Measurements from ENCODE around the gene CA4. TPM values are rescaled to one million over a fixed set of nuclear protein-coding genes. Genes with fewer than 3 reads are reported as not detected.

The CA4 gene
- polyA plus RNA-seq, 1 experiment, result not detected

- TF ChIP-seq, protein P1, sequence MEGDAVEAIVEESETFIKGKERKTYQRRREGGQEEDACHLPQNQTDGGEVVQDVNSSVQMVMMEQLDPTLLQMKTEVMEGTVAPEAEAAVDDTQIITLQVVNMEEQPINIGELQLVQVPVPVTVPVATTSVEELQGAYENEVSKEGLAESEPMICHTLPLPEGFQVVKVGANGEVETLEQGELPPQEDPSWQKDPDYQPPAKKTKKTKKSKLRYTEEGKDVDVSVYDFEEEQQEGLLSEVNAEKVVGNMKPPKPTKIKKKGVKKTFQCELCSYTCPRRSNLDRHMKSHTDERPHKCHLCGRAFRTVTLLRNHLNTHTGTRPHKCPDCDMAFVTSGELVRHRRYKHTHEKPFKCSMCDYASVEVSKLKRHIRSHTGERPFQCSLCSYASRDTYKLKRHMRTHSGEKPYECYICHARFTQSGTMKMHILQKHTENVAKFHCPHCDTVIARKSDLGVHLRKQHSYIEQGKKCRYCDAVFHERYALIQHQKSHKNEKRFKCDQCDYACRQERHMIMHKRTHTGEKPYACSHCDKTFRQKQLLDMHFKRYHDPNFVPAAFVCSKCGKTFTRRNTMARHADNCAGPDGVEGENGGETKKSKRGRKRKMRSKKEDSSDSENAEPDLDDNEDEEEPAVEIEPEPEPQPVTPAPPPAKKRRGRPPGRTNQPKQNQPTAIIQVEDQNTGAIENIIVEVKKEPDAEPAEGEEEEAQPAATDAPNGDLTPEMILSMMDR (IDR thresholded peaks at IDR 0.05; ENCODE audit: low read depth, low read length), result no peak
- POLR2A ChIA-PET, result no interaction called here
- CTCF ChIA-PET, result no interaction called here
- Histone ChIP-seq H3K9me3 (ENCODE audit: control insufficient read depth, insufficient read depth, low read length) (no peaks in the 10 kb centered on the region; the same call in 1 of the 2 replicates), H3K27me3 (ENCODE audit: control insufficient read depth, insufficient read depth, low read length) (peaks cover 60% of the 10 kb centered on the region), H3K27ac (ENCODE audit: low read depth, low read length) (no peak overlapping the region), H3K4me3 (ENCODE audit: low read depth, low read length) (no peak overlapping the region)
- DNase-seq (ENCODE audit: low read depth, low spot score), result no peak
Observed at GRCh38 chr17:60154616-60155426, 5.0 kb downstream of the CA4 start.

DNA sequence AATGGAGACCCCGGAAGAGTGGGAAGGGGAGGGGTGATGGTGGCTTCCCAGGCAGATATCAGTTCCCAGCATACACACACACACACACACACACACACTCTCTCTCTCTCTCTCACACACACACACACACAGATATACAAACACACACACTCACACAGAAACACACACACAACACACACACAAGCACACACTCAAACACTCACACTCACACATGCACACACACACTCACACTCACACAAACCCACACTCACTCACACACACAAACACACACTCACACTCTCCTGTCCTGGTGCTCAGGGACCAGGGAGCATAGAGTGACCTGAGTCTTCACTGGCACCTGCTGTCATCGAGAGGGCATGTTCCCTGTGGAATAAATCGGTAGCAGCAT lies 5.6 kb downstream of the CA4 start:
- CTCF ChIA-PET, result no interaction called here
- TF ChIP-seq, protein P1 (IDR thresholded peaks at IDR 0.05; ENCODE audit: low read depth, low read length), result no peak
- POLR2A ChIA-PET, result no interaction called here
- H3K4me3 ChIP-seq (ENCODE audit: low read depth, low read length), result no peak overlapping the region
- no peak overlapping the region for H3K27ac ChIP-seq (ENCODE audit: low read depth, low read length)
- peaks cover 54% of the 10 kb centered on the region for H3K27me3 ChIP-seq (ENCODE audit: control insufficient read depth, insufficient read depth, low read length)
- no peaks in the 10 kb centered on the region; the same call in 1 of the 2 replicates for H3K9me3 ChIP-seq (ENCODE audit: control insufficient read depth, insufficient read depth, low read length)
- no peak for DNase-seq (ENCODE audit: low read depth, low spot score)

- H3K27me3 ChIP-seq (ENCODE audit: control insufficient read depth, insufficient read depth, low read length), result peaks cover 51% of the 10 kb centered on the region
- TF ChIP-seq, protein P1 (IDR thresholded peaks at IDR 0.05; ENCODE audit: low read depth, low read length), result no peak
- H3K4me3 ChIP-seq (ENCODE audit: low read depth, low read length), result no peak overlapping the region
- no peak overlapping the region for H3K27ac ChIP-seq (ENCODE audit: low read depth, low read length)
- ChIA-PET CTCF (no interaction called here), POLR2A (no interaction called here)
- H3K9me3 ChIP-seq (ENCODE audit: control insufficient read depth, insufficient read depth, low read length), result no peaks in the 10 kb centered on the region; the same call in 1 of the 2 replicates
- DNase-seq (ENCODE audit: low read depth, low spot score), result no peak
Observed at GRCh38 chr17:60155815-60156214, 6.0 kb downstream of the CA4 start.

DNA sequence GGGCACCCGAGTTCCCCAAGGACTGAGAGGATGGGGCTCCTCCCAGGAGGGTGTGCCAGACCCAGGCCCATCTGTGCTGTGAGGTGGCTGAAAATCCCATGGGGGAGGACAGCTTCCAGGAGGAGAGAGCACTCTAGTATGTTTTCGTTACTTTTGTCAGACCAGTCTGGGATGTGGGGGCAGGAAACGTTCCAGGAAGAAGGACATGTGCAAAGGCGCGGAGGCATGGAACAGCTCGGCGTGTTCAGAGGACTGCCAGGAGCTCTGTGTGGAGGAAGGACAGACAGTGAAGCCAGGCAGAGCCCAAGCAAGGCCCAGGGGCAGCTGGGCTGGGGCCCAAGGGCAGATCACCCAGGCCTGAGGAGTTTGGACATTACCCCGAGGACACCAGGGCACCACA lies 7.0 kb downstream of the CA4 start:
- POLR2A ChIA-PET, result no interaction called here
- H3K9me3 ChIP-seq (ENCODE audit: control insufficient read depth, insufficient read depth, low read length), result no peaks in the 10 kb centered on the region; the same call in 1 of the 2 replicates
- CTCF ChIA-PET, result no interaction called here
- peaks cover 41% of the 10 kb centered on the region for H3K27me3 ChIP-seq (ENCODE audit: control insufficient read depth, insufficient read depth, low read length)
- DNase-seq (ENCODE audit: low read depth, low spot score), result no peak
- TF ChIP-seq, protein P1 (IDR thresholded peaks at IDR 0.05; ENCODE audit: low read depth, low read length), result no peak
- H3K27ac ChIP-seq (ENCODE audit: low read depth, low read length), result no peak overlapping the region
- H3K4me3 ChIP-seq (ENCODE audit: low read depth, low read length), result no peak overlapping the region

DNA sequence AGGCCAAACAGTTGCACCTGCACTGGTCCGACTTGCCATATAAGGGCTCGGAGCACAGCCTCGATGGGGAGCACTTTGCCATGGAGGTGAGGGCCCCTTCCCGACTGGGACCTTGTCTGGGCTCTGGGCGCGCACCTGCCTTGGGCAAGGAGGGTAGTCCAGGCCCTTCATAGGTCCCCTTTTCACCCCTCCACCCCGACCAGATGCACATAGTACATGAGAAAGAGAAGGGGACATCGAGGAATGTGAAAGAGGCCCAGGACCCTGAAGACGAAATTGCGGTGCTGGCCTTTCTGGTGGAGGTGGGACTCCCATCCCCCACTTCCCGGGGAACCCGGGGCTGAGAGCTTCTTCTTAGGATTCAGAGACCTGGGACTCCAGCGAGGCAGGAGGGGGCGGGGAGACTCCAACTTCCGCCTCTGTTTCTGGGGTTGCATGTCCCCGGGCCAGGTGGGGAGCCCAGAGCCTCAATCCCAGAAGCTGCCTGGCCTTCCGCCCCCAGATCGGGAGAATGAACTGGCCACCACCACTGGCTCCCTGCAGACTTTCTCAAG lies 7.8 kb downstream of the CA4 start:
- TF ChIP-seq, protein P1 (IDR thresholded peaks at IDR 0.05; ENCODE audit: low read depth, low read length), result no peak
- Histone ChIP-seq H3K27ac (ENCODE audit: low read depth, low read length) (no peak overlapping the region), H3K9me3 (ENCODE audit: control insufficient read depth, insufficient read depth, low read length) (no peaks in the 10 kb centered on the region; the same call in 1 of the 2 replicates), H3K27me3 (ENCODE audit: control insufficient read depth, insufficient read depth, low read length) (peaks cover 33% of the 10 kb centered on the region), H3K4me3 (ENCODE audit: low read depth, low read length) (no peak overlapping the region)
- ChIA-PET CTCF (interaction anchor here (0.7 kb wide), 1 partner anchor 178 kb away, joined by 5 read pairs; no protein-coding TSS in a partner anchor), POLR2A (no interaction called here)
- no peak for DNase-seq (ENCODE audit: low read depth, low spot score)
